GM21360 (cell line): ENCODE data around the gene ACADS.
"Not testable (repeated sequence)": the region's sequence is repeated elsewhere in the genome, so short reads cannot be mapped to it uniquely, and the experiment has no call there.

Source experiments
- ATAC-seq: cut with Tn5 transposase; IDR thresholded peaks from one replicate; pipeline ENCODE4 v1.9.1; 2021; ENCODE audit warnings: mild to moderate bottlenecking, moderate library complexity; ENCODE audit not compliant: unreplicated experiment

ACADS gene

DNA sequence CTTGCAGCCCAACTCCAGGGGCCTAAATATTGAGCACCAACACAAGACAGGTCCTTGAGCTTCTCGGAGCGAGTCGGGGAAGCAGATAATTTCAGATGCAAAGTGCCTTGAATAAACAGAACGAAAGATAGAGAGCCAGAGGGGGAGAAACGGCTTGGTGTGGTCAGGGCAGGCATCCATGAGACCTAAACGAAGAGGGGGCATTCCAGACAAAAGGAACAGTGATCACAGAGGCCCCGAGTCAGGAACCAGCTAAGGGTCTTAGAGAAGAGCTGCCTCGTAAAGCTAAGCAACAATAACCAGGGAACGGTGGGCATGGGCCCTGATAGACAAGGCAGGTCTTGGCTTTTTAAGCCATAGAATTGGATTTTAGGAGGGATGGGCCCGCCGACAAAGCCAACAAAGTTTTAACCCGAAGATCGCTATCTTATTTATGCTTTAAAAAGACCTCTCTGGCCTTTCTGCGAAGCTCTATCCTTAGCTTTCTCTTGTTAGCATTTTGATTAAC lies 421 bp upstream of the ACADS start:
- ATAC-seq: no peak

DNA sequence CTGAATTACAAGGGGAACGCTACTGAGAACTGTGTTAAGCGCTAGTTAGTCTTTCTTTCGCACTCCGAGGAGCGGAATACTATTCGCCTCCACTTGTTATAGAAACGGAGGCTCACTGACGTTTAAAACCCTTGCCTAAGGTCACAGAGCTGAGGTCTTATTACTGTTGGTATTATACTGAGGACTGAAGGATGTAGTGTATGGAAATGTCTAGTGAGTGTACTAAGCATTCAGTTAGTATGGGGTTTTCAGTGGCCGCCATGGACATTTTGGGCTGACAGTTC lies 826 bp downstream of the ACADS start:
- no peak for ATAC-seq

DNA sequence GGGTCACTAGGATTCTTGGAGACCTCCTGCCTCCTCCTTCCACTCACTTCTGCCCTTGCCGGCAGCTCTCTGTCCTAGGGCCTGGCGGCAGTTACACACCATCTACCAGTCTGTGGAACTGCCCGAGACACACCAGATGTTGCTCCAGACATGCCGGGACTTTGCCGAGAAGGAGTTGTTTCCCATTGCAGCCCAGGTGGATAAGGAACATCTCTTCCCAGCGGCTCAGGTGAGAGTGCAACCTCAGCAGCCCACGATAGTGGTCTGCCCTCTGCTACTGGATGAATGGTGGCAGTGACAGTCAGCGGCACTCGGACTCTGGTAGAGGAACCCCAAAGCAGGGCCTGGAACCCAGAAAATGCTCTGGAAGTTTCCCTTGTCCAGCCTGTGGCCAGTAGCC lies 1.3 kb downstream of the ACADS start:
- no peak for ATAC-seq

DNA sequence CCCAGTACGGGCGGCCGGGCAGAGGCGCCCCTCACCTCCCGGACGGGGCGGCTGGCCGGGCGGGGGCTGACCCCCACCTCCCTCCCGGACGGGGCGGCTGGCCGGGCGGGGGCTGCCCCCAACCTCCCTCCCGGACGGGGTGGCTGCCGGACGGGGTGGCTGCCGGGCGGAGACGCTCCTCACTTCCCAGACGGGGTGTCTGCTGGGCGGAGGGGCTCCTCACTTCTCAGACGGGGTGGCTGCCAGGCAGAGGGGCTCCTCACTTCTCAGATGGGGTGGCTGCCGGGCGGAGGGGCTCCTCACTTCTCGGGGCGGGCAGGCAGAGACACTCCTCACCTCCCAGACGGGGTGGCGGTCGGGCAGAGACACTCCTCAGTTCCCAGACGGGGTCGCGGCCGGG lies 6.6 kb downstream of the ACADS start:
- ATAC-seq: not testable (repeated sequence)

DNA sequence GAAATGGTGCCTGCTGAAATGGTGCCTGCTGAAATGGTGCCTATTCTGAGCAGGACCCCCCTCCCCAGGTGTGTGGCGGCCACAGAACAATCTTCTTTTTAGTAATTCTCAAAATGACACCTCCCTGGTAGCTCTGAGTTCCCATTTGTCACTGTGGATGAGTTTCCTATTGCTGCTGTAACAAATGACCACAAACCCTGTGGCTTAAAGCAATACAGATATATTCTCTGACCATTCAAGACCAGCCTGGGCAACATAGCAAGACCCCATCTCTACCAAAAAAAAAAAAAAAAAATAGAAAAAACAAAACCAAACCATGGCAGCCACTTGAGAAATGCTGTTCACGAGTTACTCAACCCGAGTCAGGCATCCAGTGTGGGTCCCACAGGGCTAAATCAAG lies 7.9 kb downstream of the ACADS start:
- ATAC-seq: no peak

DNA sequence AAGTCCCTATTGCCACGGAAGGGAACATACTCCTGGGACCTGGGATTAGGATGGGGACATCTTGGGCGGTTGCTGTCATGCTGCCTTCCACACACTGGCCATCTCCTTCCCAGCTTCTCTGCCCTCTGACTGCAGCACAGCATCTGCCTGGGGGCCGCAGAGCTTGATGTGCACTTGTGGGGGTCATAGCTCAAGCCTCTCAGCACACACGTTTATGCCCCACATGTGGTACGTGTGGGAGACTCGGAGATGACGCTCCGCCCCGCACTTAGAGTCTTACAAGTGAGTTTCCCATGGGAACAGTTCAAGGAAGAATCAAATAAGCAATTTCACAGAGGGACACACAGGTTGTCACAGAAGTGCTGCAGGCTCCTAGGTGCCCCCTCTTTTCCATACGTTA lies 8.6 kb downstream of the ACADS start:
- no peak for ATAC-seq

DNA sequence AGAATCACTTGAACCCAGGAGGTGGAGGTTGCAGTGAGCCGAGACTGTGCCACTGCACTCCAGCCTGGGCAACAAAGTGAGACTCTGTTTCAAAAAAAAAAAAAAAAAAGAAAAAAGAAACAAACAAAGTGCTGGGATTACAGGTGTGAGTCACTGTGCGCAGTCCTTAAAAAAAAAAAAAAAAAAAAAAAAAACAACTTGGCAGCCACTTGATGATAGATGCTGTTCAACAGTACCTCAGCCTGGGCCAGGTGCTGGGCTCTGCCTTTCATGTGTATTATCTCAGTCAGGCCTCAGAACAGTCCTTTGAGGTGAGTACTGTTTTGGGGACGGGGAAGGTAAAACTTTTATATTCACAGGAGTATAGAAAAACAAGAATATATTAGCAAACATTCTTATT lies 9.6 kb downstream of the ACADS start:
- no peak for ATAC-seq

DNA sequence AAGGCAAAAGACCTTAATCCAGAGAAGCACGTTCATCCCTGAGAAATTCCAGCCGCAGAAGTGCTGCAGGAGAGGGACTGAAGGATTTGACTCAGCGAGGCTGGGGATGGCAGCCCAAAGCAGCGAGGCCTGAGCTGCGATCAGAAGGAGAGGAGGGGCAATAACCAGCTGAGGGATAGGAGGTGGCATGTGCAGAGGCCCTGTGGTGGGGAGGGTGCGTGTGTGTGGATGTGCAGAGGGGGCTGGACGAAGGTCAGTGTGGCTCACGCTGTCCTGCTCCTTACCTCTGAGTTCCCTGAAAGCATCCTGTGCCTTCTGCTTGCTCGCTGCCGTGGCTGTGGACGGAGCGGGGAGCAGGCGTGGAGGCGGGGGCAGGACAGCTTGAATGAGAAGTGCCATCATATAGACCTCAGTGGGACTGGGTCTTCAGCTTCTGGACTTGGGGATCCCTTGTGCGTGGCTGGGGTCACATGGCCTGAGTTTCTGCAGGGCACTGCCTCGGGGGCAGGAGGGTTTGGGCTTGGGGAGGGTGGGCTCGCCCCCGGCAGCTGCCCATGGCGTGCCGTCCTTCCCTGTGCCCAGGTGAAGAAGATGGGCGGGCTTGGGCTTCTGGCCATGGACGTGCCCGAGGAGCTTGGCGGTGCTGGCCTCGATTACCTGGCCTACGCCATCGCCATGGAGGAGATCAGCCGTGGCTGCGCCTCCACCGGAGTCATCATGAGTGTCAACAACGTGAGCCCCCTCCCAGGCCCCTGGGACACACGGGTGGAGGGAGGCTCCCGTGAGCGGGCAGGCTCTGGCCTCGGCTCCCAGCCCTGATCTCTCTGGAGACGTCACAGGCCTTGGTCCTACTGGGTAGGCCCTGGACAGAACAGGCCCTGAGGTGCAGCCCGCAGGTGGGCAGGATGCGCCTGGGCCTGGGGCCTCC lies 11.0 kb downstream of the ACADS start:
- no peak for ATAC-seq

DNA sequence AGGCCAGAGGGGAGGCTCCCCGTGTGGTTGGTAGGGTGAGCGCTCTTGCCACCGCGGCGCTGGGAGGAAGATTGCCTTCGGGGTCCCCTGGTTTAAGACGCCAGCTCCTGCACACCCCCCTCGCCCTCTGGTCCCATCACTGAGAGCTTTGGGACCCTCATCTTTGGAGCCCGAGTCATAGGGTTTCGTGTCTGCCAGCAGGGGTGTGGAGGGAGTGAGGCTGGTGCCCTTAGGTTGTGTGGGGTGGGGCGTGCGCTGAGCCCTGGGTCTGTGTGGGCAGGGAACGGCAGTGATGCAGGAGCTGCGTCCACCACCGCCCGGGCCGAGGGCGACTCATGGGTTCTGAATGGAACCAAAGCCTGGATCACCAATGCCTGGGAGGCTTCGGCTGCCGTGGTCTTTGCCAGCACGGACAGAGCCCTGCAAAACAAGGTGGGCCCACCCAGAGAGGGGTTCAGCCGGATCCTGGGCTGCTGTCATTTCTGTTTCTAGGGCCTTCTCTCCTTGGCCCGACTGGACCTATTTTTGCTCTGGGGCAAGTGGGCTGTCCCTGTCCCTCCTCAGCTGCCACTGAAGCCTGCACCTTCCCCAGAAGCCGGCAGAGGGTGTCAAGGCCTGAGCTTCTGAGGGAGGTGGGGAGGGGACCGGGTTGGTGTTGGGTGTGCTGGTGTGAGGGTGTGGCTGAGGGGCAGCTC lies 12.1 kb downstream of the ACADS start:
- no peak for ATAC-seq

DNA sequence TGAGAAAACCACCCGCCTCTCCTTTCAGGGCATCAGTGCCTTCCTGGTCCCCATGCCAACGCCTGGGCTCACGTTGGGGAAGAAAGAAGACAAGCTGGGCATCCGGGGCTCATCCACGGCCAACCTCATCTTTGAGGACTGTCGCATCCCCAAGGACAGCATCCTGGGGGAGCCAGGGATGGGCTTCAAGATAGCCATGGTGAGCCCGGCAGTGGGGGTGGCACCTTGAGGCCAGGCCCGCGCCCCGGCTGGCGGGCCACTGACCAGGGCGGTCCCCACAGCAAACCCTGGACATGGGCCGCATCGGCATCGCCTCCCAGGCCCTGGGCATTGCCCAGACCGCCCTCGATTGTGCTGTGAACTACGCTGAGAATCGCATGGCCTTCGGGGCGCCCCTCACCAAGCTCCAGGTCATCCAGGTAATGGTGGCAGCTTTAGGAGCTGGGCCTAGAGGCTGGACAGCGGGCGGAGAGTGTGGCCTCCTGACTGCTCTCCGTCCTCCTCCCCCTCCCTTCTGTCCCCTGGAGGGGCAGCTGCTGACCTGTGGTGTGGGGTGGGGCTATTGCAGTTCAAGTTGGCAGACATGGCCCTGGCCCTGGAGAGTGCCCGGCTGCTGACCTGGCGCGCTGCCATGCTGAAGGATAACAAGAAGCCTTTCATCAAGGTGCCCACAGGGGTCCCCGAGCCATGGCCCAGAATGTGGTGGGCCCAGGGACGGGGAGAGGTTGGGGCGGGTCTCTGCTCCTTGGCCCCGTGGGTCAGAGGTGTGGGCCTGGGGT lies 12.8 kb downstream of the ACADS start:
- ATAC-seq: no peak

DNA sequence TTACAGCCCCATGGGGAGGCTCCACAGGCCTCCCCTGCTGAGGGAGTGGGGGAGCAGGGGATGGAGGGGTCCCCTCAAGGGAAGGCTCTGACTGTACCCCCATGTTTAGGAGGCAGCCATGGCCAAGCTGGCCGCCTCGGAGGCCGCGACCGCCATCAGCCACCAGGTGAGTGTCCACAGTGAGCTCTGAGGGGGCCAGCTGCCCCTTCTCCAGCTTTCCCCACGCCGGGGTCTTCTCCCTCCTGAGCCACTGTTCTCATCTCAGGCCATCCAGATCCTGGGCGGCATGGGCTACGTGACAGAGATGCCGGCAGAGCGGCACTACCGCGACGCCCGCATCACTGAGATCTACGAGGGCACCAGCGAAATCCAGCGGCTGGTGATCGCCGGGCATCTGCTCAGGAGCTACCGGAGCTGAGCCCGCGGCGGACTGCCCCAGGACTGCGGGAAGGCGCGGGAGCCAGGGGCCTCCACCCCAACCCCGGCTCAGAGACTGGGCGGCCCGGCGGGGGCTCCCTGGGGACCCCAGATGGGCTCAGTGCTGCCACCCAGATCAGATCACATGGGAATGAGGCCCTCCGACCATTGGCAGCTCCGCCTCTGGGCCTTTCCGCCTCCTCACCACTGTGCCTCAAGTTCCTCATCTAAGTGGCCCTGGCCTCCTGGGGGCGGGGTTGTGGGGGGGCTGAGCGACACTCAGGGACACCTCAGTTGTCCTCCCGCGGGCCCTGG lies 13.6 kb downstream of the ACADS start:
- no peak for ATAC-seq

DNA sequence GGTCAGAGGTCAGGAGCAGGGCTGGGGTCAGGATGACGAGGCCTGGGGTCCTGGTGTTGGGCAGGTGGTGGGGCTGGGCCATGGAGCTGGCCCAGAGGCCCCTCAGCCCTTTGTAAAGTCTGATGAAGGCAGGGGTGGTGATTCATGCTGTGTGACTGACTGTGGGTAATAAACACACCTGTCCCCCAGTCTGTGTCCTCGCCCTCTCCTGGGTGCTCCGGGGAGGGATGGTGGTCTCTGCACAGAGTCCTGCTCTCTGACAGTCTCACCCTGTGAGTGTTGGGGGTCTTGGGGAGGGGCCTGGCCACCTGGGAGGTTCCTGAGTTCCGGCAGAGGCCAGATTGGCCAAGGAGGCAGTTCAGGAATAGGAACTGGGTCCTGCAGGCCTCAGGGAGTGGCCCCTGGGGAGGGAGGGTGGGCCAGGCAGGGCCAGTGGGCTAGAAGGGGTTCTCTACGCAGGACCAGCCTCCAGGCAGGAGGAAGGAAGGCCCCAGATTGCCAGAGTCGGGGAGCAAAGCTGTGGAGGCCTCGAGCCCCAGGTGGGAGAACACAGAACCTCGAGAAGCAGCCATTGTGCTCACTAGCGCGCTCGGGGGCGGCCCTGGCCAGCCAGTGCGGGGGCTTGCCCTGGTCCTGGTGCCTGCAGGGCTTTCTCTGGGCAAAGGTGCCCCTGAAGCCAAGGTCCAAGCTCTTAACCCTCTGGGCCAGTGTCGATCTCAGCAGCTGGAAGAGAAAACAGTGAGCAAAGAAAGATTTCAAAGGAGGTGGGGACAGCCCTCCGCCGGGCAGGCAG lies 14.4 kb downstream of the ACADS start:
- ATAC-seq: no peak

DNA sequence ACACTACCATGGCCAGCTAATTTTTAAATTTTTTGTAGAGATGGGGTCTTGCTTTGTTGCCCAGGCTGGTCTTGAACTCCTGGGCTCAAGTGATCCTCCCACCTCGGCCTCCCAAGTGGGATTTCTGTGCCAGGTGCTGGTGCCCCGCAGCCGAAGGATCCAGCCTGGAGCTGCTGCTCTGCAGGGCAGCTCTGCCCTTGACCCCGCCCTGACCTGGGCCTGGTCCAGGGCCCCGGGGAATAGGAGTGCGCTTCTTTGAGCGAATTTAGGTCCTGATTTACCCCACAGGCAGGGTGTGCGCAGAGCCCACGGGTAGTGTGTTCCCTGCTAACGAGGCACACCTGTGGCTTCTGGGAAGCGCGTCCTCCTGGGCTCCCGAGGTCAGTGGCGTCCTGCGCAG lies 15.2 kb downstream of the ACADS start:
- ATAC-seq: no peak

DNA sequence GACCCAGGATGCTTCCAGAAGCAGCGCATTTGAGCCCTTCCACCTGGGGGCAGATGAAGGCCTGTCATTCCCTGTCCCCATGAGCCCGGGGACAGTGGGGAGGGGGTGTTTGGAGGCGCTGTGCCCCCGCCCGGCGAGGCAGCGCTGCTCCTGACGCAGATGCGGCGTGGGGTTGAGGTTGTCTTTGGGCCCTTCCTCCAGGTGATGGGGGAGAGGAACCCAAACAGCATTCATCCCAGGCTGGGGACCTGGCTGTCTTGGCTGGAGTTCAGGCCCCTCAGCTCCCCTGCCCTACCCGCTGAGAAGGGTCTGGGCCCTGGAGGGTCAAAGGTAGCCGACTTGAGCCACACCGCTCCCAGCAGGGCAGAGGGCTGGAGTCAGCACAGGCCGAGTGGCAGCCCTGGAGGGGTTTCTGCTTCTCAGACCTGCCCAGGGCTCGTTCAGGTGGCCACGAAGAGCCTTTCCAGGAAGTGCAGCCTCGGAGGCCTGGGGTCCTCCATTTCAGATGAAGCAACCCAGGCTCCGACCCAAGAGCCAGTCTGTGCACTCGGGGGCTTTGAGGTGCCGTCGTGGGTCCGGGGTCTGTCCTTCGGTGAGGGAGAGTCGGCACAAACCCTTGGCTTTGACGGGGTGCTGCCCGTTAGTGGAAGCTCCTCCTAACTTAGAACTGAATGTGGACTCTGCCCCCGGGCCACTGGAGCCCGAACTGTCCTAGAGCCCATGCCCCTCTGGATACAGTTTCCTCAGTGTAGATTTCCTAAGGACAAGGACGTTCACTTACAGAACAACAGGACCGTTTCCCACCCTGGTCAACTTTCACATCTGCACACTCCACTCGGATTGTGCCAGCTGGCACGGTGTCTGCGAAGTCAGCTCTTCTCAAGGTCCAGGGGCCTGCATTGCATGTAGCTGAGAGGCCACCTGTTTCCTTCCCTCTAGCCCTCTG lies 16.1 kb downstream of the ACADS start:
- no peak for ATAC-seq

DNA sequence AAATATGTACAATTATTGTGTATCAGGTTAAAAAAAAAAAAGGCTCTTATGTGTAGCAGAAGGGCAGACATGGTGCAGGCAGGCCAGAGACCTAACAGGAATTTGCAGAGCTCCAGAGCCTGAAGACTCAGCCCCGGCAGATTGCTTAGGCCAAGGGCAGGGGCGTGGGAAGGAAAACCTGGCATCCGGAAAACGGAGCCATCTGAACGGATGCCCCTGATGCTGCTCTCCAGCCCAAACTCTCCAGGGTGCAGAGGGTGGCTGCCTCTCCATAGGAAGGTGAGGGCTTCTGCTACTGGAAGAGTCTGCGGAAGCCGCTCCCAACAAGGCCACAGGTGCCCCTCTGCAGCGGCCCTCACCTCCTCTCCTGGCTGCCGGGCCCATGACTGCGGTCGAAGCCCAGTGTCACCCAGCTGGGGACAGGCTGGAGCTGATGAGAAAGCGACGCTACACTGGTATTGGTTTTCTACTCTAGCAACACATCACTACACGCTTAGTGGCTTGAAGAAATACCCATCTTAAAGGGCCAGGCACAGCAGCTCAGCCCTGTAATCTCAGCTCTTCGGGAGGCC lies 19.4 kb downstream of the ACADS start:
- ATAC-seq: no peak

DNA sequence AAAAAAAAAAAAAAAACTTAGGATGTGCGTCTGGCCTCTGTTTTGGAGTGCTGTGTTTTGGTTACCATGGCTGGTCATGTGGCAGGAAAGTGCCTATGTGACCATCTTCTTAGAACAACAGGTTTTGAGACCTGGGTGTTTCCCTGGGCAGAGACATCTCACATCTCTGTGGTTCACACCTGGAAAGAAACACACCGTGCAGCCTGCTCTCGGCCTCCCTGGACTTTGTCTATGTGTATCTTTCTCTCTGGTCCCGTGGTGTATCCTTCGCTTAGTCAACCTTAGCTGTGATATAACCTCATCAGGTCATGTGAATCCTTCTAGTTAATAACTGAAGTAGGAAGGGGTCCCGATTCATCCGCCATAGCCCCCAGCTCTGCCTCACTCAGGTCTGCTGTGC lies 22.6 kb downstream of the ACADS start:
- no peak for ATAC-seq

DNA sequence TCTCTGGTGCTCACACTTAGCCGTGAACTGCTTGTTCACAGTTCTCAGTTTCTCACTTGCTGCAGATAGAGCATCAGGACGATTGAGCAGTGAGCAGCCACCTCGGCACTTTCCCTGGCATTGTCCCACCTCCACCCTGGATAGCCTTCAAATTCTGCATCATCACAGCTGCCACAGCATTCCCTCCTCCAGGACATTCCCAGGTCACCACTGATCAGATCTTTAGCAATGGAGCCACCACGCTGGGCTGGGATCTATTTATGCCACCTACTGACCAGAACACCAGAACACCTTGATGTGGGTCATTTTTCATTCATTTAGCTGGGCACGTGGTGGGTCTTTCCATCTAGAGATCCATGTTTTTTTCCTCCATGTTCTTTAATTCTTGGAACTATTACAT lies 23.6 kb downstream of the ACADS start:
- no peak for ATAC-seq

DNA sequence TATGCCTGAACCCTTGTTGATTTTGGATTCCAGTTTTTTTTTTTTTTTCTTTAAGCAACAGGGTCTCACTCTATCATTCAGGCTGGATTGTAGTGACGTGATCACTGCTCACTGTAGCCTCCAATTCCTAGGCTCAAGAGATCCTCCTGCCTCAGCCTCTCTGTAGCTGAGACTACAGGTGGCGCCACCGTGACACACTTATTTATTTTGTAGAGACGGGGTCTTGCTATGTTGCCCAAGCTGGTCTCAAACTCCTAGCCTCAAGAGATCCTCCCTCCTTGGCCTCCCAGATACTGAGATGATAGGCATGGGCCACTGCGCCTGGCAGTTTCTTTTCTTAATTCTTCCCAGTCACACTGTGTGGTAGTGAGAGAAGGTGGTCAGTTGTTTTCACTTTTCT lies 25.2 kb downstream of the ACADS start:
- ATAC-seq: no peak

DNA sequence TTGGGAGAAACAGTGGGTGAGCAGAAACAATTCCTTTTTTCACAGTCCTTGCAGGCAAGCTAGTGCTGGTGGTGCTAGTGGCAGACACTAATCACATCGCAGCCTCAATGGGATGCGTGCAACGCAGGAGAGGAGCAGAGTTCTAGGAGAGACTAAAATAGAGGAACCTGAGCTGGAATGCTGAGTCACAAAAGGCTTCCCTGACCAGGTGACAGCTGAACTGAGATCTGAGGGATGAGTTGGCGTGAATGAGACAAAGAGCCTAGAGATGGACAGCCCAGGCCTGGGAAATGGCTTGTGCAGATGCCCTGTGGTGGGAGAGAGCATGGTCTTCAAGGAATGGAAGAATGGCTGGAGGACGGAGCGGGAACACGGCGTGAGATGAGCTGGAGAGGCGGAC lies 25.8 kb downstream of the ACADS start:
- ATAC-seq: no peak
